Measurements from ENCODE around the gene MCCC2. TPM values are rescaled to one million over a fixed set of nuclear protein-coding genes. Genes with fewer than 3 reads are reported as not detected.
"Not testable (repeated sequence)": the region's sequence is repeated elsewhere in the genome, so short reads cannot be mapped to it uniquely, and the experiment has no call there.

The MCCC2 gene
- total RNA-seq (2014; rRNA removed; shearing (Covaris generic)) = 61.4 and 117 TPM in 2 replicates

GRCh38 chr5:71586941-71587765, at the start of gene MCCC2:
TSS of gene MCCC2 (plus strand) at chr5:71587340. CDS start at chr5:71587426, 86 bp downstream.
- peak; percentile 94 for DNase-seq (ENCODE audit: low spot score)
- in situ Hi-C loops (cut with HindIII; ENCODE audit: low sequenced_read_pairs) = no loop called here

- in situ Hi-C loops (cut with HindIII; ENCODE audit: low sequenced_read_pairs) = no loop called here
- peak; percentile 12 for DNase-seq (ENCODE audit: low spot score)
Observed at GRCh38 chr5:71537687-71538086, 49.5 kb upstream of the MCCC2 start.

- in situ Hi-C loops (cut with HindIII; ENCODE audit: low sequenced_read_pairs); DNase-seq (ENCODE audit: low spot score): not testable (repeated sequence)
Observed at GRCh38 chr5:71550885-71551284, 36.3 kb upstream of the MCCC2 start.

GRCh38 chr5:71551582-71551981, 35.6 kb upstream of the MCCC2 start:
- in situ Hi-C loops (cut with HindIII; ENCODE audit: low sequenced_read_pairs); DNase-seq (ENCODE audit: low spot score): not testable (repeated sequence)

- DNase-seq (ENCODE audit: low spot score); in situ Hi-C loops (cut with HindIII; ENCODE audit: low sequenced_read_pairs): not testable (repeated sequence)
Observed at GRCh38 chr5:71552026-71552749, 35.0 kb upstream of the MCCC2 start.

- in situ Hi-C loops (cut with HindIII; ENCODE audit: low sequenced_read_pairs) = no loop called here
- DNase-seq (ENCODE audit: low spot score) = no peak
Observed at GRCh38 chr5:71563161-71563560, 24.0 kb upstream of the MCCC2 start.

- DNase-seq (ENCODE audit: low spot score) = no peak
- in situ Hi-C loops (cut with HindIII; ENCODE audit: low sequenced_read_pairs) = no loop called here
Observed at GRCh38 chr5:71564895-71565294, 22.2 kb upstream of the MCCC2 start.

- in situ Hi-C loops (cut with HindIII; ENCODE audit: low sequenced_read_pairs) = no loop called here
- DNase-seq (ENCODE audit: low spot score) = no peak
Observed at GRCh38 chr5:71569748-71570509, 17.2 kb upstream of the MCCC2 start.

- DNase-seq (ENCODE audit: low spot score); in situ Hi-C loops (cut with HindIII; ENCODE audit: low sequenced_read_pairs): not testable (repeated sequence)
Observed at GRCh38 chr5:71571811-71572210, 15.3 kb upstream of the MCCC2 start.

GRCh38 chr5:71573591-71573990, 13.5 kb upstream of the MCCC2 start:
- in situ Hi-C loops (cut with HindIII; ENCODE audit: low sequenced_read_pairs) = no loop called here
- no peak for DNase-seq (ENCODE audit: low spot score)

- DNase-seq (ENCODE audit: low spot score); in situ Hi-C loops (cut with HindIII; ENCODE audit: low sequenced_read_pairs): not testable (repeated sequence)
Observed at GRCh38 chr5:71575588-71575987, 11.6 kb upstream of the MCCC2 start.

- no peak for DNase-seq (ENCODE audit: low spot score)
- in situ Hi-C loops (cut with HindIII; ENCODE audit: low sequenced_read_pairs) = no loop called here
Observed at GRCh38 chr5:71576241-71576640, 10.9 kb upstream of the MCCC2 start.

GRCh38 chr5:71577839-71578238, 9.3 kb upstream of the MCCC2 start:
- DNase-seq (ENCODE audit: low spot score); in situ Hi-C loops (cut with HindIII; ENCODE audit: low sequenced_read_pairs): not testable (repeated sequence)

- no peak for DNase-seq (ENCODE audit: low spot score)
- in situ Hi-C loops (cut with HindIII; ENCODE audit: low sequenced_read_pairs) = no loop called here
Observed at GRCh38 chr5:71582945-71583584, 4.1 kb upstream of the MCCC2 start.

- DNase-seq (ENCODE audit: low spot score) = no peak
- in situ Hi-C loops (cut with HindIII; ENCODE audit: low sequenced_read_pairs) = no loop called here
Observed at GRCh38 chr5:71586052-71586940, 844 bp upstream of the MCCC2 start.

GRCh38 chr5:71587766-71588532, 809 bp downstream of the MCCC2 start:
- DNase-seq (ENCODE audit: low spot score) = no peak
- in situ Hi-C loops (cut with HindIII; ENCODE audit: low sequenced_read_pairs) = no loop called here

- no peak for DNase-seq (ENCODE audit: low spot score)
- in situ Hi-C loops (cut with HindIII; ENCODE audit: low sequenced_read_pairs) = no loop called here
Observed at GRCh38 chr5:71588533-71588885, 1.4 kb downstream of the MCCC2 start.

GRCh38 chr5:71589903-71590302, 2.8 kb downstream of the MCCC2 start:
- in situ Hi-C loops (cut with HindIII; ENCODE audit: low sequenced_read_pairs) = no loop called here

More at GRCh38 chr5:71589903-71590302, 2.8 kb downstream of the MCCC2 start:
- DNase-seq (ENCODE audit: low spot score) = no peak
